Left ventricle myocardium inferior (tissue), 1 donor: ENCODE data around the gene DNMT3B. TPM values are rescaled to one million over a fixed set of nuclear protein-coding genes. Genes with fewer than 3 reads are reported as not detected.

Source experiments
- DNase-seq: peaks from one replicate; pipeline ENCODE4 v3.0.0-alpha.2; 2020
- H3K27ac ChIP-seq: fragments of 200-600 bp; replicated peaks from 2 replicates; pipeline ENCODE4 v1.8.0; 2021
- H3K27me3 ChIP-seq: fragments of 200-600 bp; 2 replicates; pipeline ENCODE4 v1.8.0; 2021; ENCODE audit warnings: low read depth
- H3K36me3 ChIP-seq: fragments of 200-600 bp; 2 replicates; pipeline ENCODE4 v1.8.0; 2021
- H3K4me1 ChIP-seq: fragments of 200-600 bp; 2 replicates; pipeline ENCODE4 v1.8.0; 2021
- H3K4me3 ChIP-seq: fragments of 200-600 bp; 2 replicates; pipeline ENCODE4 v1.8.0; 2021; ENCODE audit warnings: mild to moderate bottlenecking, moderate library complexity
- H3K9me3 ChIP-seq: fragments of 200-600 bp; replicated peaks from 2 replicates; pipeline ENCODE4 v1.8.0; 2021
- CTCF ChIP-seq: fragments of 200-600 bp; IDR thresholded peaks from 2 replicates; pipeline ENCODE4 v1.8.0; 2021; ENCODE audit warnings: antibody characterized with exemption, mild to moderate bottlenecking, borderline replicate concordance
- intact Hi-C: fragments of 100-400 bp; cut with micrococcal nuclease; formaldehyde crosslinking; loops from one replicate; pipeline ENCODE4 v1.11.0; 2022
- total RNA-seq: library from RNA; stranded (reverse); fragmentation: NEBNext Ultra II Directional; extraction: Animal tissue kit (Norgen Biotek cat#: 25700); gene quantifications from one replicate; pipeline ENCODE4 v1.2.1, GENCODE V29; 2021
- donor health status: DM: no; HTN: yes; CAD: no; lungs with severe emphysema.

The DNMT3B gene
- total RNA-seq, 1 donor from 2014 or later: 0.49 TPM

GRCh38 chr20:32828029-32828680 lies 66.0 kb downstream of the DNMT3B start:
- no peaks in the 10 kb centered on the region for H3K27me3 ChIP-seq
- H3K4me1 ChIP-seq: peaks cover 62% of the 10 kb centered on the region
- DNase-seq: no peak
- peaks cover 32% of the 10 kb centered on the region for H3K36me3 ChIP-seq
- intact Hi-C loops: no loop called here
- no peak for TF ChIP-seq CTCF
- H3K27ac ChIP-seq: no peak overlapping the region
- H3K4me3 ChIP-seq: no peak overlapping the region
- H3K9me3 ChIP-seq: no peaks in the 10 kb centered on the region

GRCh38 chr20:32829311-32830005 lies 67.3 kb downstream of the DNMT3B start:
- no peak for TF ChIP-seq CTCF
- DNase-seq: no peak
- Histone ChIP-seq H3K9me3 (no peaks in the 10 kb centered on the region), H3K36me3 (peaks cover 41% of the 10 kb centered on the region), H3K4me3 (no peak overlapping the region), H3K27ac (peak overlapping the region; percentile 42), H3K4me1 (peaks cover 49% of the 10 kb centered on the region), H3K27me3 (no peaks in the 10 kb centered on the region)
- intact Hi-C loops: no loop called here

GRCh38 chr20:32830437-32830836 lies 68.3 kb downstream of the DNMT3B start:
- intact Hi-C loops: no loop called here
- TF ChIP-seq CTCF: no peak
- H3K4me3 ChIP-seq: no peak overlapping the region
- peak overlapping the region; percentile 42 for H3K27ac ChIP-seq
- peaks cover 41% of the 10 kb centered on the region for H3K4me1 ChIP-seq
- no peaks in the 10 kb centered on the region for H3K27me3 ChIP-seq
- no peaks in the 10 kb centered on the region for H3K9me3 ChIP-seq
- H3K36me3 ChIP-seq: peaks cover 47% of the 10 kb centered on the region
- DNase-seq: no peak

GRCh38 chr20:32831982-32832381 lies 69.8 kb downstream of the DNMT3B start:
- intact Hi-C loops: no loop called here
- peaks cover 41% of the 10 kb centered on the region for H3K4me1 ChIP-seq
- H3K27me3 ChIP-seq: no peaks in the 10 kb centered on the region
- H3K36me3 ChIP-seq: peaks cover 49% of the 10 kb centered on the region
- H3K27ac ChIP-seq: no peak overlapping the region
- no peak for DNase-seq
- no peaks in the 10 kb centered on the region for H3K9me3 ChIP-seq
- no peak overlapping the region for H3K4me3 ChIP-seq
- no peak for TF ChIP-seq CTCF

- no peaks in the 10 kb centered on the region for H3K9me3 ChIP-seq
- H3K27me3 ChIP-seq: no peaks in the 10 kb centered on the region
- H3K36me3 ChIP-seq: peaks cover 49% of the 10 kb centered on the region
- no peak overlapping the region for H3K27ac ChIP-seq
- DNase-seq: no peak
- peaks cover 41% of the 10 kb centered on the region for H3K4me1 ChIP-seq
- intact Hi-C loops: no loop called here
- H3K4me3 ChIP-seq: no peak overlapping the region
- no peak for TF ChIP-seq CTCF
Measured at GRCh38 chr20:32832664-32833063, 70.5 kb downstream of the DNMT3B start.
